Suprapubic skin (tissue), 4 donors: ENCODE results near the gene ZNF436.

Experiments
- EP300 ChIP-seq: sonication (generic); formaldehyde crosslinking; IDR thresholded peaks from one replicate; pipeline ENCODE4 v1.6.1; 2017; ENCODE audit warnings: antibody characterized with exemption
- POLR2A ChIP-seq, 2 donors: fragments of 450-650 bp; IDR thresholded peaks; one replicate each; pipeline ENCODE4 v1.6.1; 2017; ENCODE audit warnings: antibody characterized with exemption in 2 of 2, mild to moderate bottlenecking in 2 of 2, moderate library complexity in 2 of 2
- POLR2AphosphoS5 ChIP-seq, 3 donors: sonication (generic); formaldehyde crosslinking; IDR thresholded peaks; one replicate each; pipeline ENCODE4 v1.6.1; 2017; ENCODE audit warnings: antibody characterized with exemption in 3 of 3
- TF ChIP-seq, protein P1 (sequence below), 2 donors: fragments of 200-600 bp in 1 of 2; fragments of 450-650 bp in 1 of 2; sonication (generic) in 1 of 2; IDR thresholded peaks; one replicate each; pipeline ENCODE4 v1.5.1; 2016 to 2019; ENCODE audit warnings: antibody characterized with exemption in 2 of 2, mild to moderate bottlenecking in 1 of 2, moderate library complexity in 1 of 2

DNA sequence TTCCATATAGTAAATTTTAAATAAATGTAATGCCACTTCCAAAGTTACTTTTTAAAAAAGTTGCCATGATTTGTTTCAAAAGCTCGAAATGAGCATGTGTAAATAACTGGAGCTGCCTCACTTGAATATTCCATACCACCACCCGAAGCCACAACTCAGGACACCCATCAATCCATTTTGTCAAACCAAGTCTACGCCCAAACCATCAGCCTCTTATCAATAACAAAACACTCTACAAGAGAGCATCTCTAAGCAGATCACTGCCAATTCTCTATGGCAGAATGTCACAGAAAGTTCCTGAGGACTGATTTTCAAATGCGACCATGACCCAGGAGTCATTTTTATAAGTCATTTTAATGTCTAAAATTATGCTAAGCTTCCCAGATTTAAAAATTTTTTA is 30.0 kb downstream of the ZNF436 start:
- TF ChIP-seq, protein P1, sequence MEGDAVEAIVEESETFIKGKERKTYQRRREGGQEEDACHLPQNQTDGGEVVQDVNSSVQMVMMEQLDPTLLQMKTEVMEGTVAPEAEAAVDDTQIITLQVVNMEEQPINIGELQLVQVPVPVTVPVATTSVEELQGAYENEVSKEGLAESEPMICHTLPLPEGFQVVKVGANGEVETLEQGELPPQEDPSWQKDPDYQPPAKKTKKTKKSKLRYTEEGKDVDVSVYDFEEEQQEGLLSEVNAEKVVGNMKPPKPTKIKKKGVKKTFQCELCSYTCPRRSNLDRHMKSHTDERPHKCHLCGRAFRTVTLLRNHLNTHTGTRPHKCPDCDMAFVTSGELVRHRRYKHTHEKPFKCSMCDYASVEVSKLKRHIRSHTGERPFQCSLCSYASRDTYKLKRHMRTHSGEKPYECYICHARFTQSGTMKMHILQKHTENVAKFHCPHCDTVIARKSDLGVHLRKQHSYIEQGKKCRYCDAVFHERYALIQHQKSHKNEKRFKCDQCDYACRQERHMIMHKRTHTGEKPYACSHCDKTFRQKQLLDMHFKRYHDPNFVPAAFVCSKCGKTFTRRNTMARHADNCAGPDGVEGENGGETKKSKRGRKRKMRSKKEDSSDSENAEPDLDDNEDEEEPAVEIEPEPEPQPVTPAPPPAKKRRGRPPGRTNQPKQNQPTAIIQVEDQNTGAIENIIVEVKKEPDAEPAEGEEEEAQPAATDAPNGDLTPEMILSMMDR (IDR thresholded peaks at IDR 0.05) = no peak
- no peak for TF ChIP-seq POLR2AphosphoS5 (IDR thresholded peaks at IDR 0.05)
- no peak for TF ChIP-seq POLR2A (IDR thresholded peaks at IDR 0.05)
- TF ChIP-seq EP300 = no peak
